Keratinocyte (primary cell): ENCODE data around the gene ITPR2. TPM values are rescaled to one million over a fixed set of nuclear protein-coding genes. Genes with fewer than 3 reads are reported as not detected.

Experiments used
- DNase-seq: peaks from one replicate; pipeline ENCODE4 v3.0.0-alpha.2; 2011; ENCODE audit warnings: low read depth, missing footprints, low spot score
- FAIRE-seq: peaks from 2 replicates; lab custom pipeline; 2011; peaks lifted over from hg19 to GRCh38; lab: Jason Lieb, UNC
- H2AFZ ChIP-seq: 2 replicates; pipeline ENCODE4 v1.6.0; 2012; ENCODE audit warnings: low read length, control low read depth, inconsistent platforms; ENCODE audit not compliant: control insufficient read depth
- H3K27ac ChIP-seq: 2 replicates; pipeline ENCODE4 v1.5.1; 2011; ENCODE audit warnings: low read length; ENCODE audit not compliant: control insufficient read depth, insufficient read depth
- H3K27me3 ChIP-seq: 3 replicates; pipeline ENCODE4 v1.6.0; 2011; ENCODE audit warnings: low read length; ENCODE audit not compliant: control insufficient read depth, insufficient read depth; ENCODE audit errors: extremely low read depth
- H3K36me3 ChIP-seq, 2 experiments: 2 replicates in 1 of 2; 3 replicates in 1 of 2; pipeline ENCODE4 v1.5.1; 2011; ENCODE audit warnings: low read length in 2 of 2, mild to moderate bottlenecking in 1 of 2; ENCODE audit not compliant: control insufficient read depth in 2 of 2, insufficient read depth in 2 of 2; ENCODE audit errors: extremely low read depth in 1 of 2
- H3K4me1 ChIP-seq: 3 replicates; pipeline ENCODE4 v1.5.1; 2011; ENCODE audit warnings: low read length; ENCODE audit not compliant: control insufficient read depth, insufficient read depth; ENCODE audit errors: extremely low read depth
- H3K4me2 ChIP-seq: 3 replicates; pipeline ENCODE4 v1.6.0; 2011; ENCODE audit warnings: low read depth, low read length; ENCODE audit not compliant: control insufficient read depth, insufficient read depth; ENCODE audit errors: extremely low read depth
- H3K4me3 ChIP-seq, 3 experiments: fragments of 200-600 bp in 1 of 3; sonication (generic) in 1 of 3; 2 replicates in 2 of 3; 3 replicates in 1 of 3; pipeline ENCODE4 v1.5.1; 2011 to 2016; ENCODE audit warnings: low read length in 3 of 3, mild to moderate bottlenecking in 3 of 3, control low read depth in 2 of 3, inconsistent platforms in 1 of 3, low read depth in 1 of 3, mixed read lengths in 1 of 3, mixed run types in 1 of 3, moderate library complexity in 1 of 3; ENCODE audit not compliant: control insufficient read depth in 2 of 3, insufficient read depth in 2 of 3; ENCODE audit errors: extremely low read depth in 1 of 3
- H3K79me2 ChIP-seq: 2 replicates; pipeline ENCODE4 v1.6.0; 2012; ENCODE audit warnings: low read length; ENCODE audit not compliant: control insufficient read depth, insufficient read depth
- H3K9ac ChIP-seq: 3 replicates; pipeline ENCODE4 v1.6.0; 2011; ENCODE audit warnings: low read length; ENCODE audit not compliant: control insufficient read depth, insufficient read depth; ENCODE audit errors: extremely low read depth
- H3K9me1 ChIP-seq: 3 replicates; pipeline ENCODE4 v1.6.0; 2011; ENCODE audit warnings: low read length; ENCODE audit not compliant: control insufficient read depth, insufficient read depth; ENCODE audit errors: extremely low read depth
- H3K9me3 ChIP-seq: 2 replicates; pipeline ENCODE4 v1.5.1; 2012; ENCODE audit warnings: low read depth, low read length; ENCODE audit not compliant: control insufficient read depth
- H4K20me1 ChIP-seq: 3 replicates; pipeline ENCODE4 v1.6.0; 2011; ENCODE audit warnings: low read length; ENCODE audit not compliant: control insufficient read depth, insufficient read depth; ENCODE audit errors: extremely low read depth
- CTCF ChIP-seq, 3 experiments: IDR thresholded peaks in 1 of 3; conservative IDR thresholded peaks in 1 of 3; optimal IDR thresholded peaks in 1 of 3; 2 replicates in 2 of 3; 3 replicates in 1 of 3; pipeline versions ENCODE3 to v1.5.1; 2011; ENCODE audit warnings: low read length in 3 of 3, mild to moderate bottlenecking in 3 of 3, moderate library complexity in 2 of 3, control low read depth in 1 of 3, inconsistent platforms in 1 of 3; ENCODE audit not compliant: insufficient read depth in 2 of 3; ENCODE audit errors: extremely low read depth in 1 of 3
- EZH2 ChIP-seq: IDR thresholded peaks from one replicate; pipeline ENCODE4 v1.6.1; 2012; ENCODE audit warnings: inconsistent platforms, mild to moderate bottlenecking, low read length, moderate library complexity
- dilution Hi-C: fragments of 300-500 bp; cut with MboI; formaldehyde crosslinking; loops from one replicate; pipeline ENCODE4 v1.7.0; 2020; ENCODE audit warnings: low sequenced_read_pairs; ENCODE audit not compliant: extremely low pct_ligation_motif_present
- polyA plus RNA-seq, 5 experiments: library from polyadenylated mRNA; depleted of rRNA in 3 of 5; stranded (reverse) in 3 of 5; stranded (forward) in 1 of 5; unstranded in 1 of 5; fragments of >200 nt; gene quantifications; 1 replicate in 1 of 5; 2 replicates in 3 of 5; 3 replicates in 1 of 5; pipeline versions ENCODE4 v1.2.1 to v1.2.3, GENCODE V29; 2011 to 2012; ENCODE audit warnings: missing spikeins in 2 of 5, low read depth in 1 of 5, low replicate concordance in 1 of 5

ITPR2 gene
- polyA plus RNA-seq, 1 donor (not counting 4 experiments of a cell fraction or from before 2014, with no cell fraction given) = 7.6 TPM

GRCh38 chr12:26571560-26571959 lies 261.4 kb downstream of the ITPR2 start:
- no peak overlapping the region for H2AFZ ChIP-seq
- FAIRE-seq = no peak
- TF ChIP-seq EZH2 = no peak
- TF ChIP-seq CTCF (optimal IDR thresholded peaks at IDR 0.05 in 1 of 3, IDR thresholded peaks at IDR 0.05 in 1 of 3, conservative IDR thresholded peaks at IDR 0.05 in 1 of 3; ENCODE audit: extremely low read depth in 1 of 3, insufficient read depth in 2 of 3, low read length in 3 of 3) = no peak
- no peak for DNase-seq
- no peak overlapping the region for H3K9ac ChIP-seq
- H3K9me1 ChIP-seq = no peaks in the 10 kb centered on the region
- H3K27me3 ChIP-seq = no peaks in the 10 kb centered on the region
- no peaks in the 10 kb centered on the region for H3K9me3 ChIP-seq
- H3K36me3 ChIP-seq = no peaks in the 10 kb centered on the region
- dilution Hi-C loops = no loop called here
- no peaks in the 10 kb centered on the region for H3K79me2 ChIP-seq
- no peaks in the 10 kb centered on the region for H4K20me1 ChIP-seq
- no peaks in the 10 kb centered on the region for H3K4me1 ChIP-seq
- H3K27ac ChIP-seq = no peak overlapping the region
- no peak overlapping the region for H3K4me3 ChIP-seq
- H3K4me2 ChIP-seq = no peak overlapping the region

GRCh38 chr12:26567126-26567525 lies 265.9 kb downstream of the ITPR2 start:
- FAIRE-seq (no peak), DNase-seq (no peak)
- Histone ChIP-seq H3K27me3 (no peaks in the 10 kb centered on the region), H3K27ac (no peak overlapping the region), H3K4me2 (no peak overlapping the region), H3K9ac (no peak overlapping the region), H3K4me1 (no peaks in the 10 kb centered on the region), H3K79me2 (no peaks in the 10 kb centered on the region), H3K4me3 (no peak overlapping the region), H3K36me3 (no peaks in the 10 kb centered on the region), H2AFZ (no peak overlapping the region), H4K20me1 (no peaks in the 10 kb centered on the region), H3K9me1 (no peaks in the 10 kb centered on the region), H3K9me3 (no peaks in the 10 kb centered on the region)
- no peak for TF ChIP-seq EZH2
- no peak for TF ChIP-seq CTCF (optimal IDR thresholded peaks at IDR 0.05 in 1 of 3, IDR thresholded peaks at IDR 0.05 in 1 of 3, conservative IDR thresholded peaks at IDR 0.05 in 1 of 3; ENCODE audit: extremely low read depth in 1 of 3, insufficient read depth in 2 of 3, low read length in 3 of 3)
- dilution Hi-C loops = no loop called here
